K562 (cell line): ENCODE data around the gene C19orf44. TPM values are rescaled to one million over a fixed set of nuclear protein-coding genes. Genes with fewer than 3 reads are reported as not detected.

Experiments used
- ATAC-seq: fragments of 200-7000 bp; cut with Tn5 transposase; 3 replicates; pipeline ENCODE4 v1.9.1; 2020; ENCODE audit warnings: moderate library complexity
- BruUV-seq: library from RNA; stranded (reverse); fragments of 400-500 nt; replicated peaks from 2 replicates; lab custom pipeline; 2021; lab: Mats Ljungman, UMichigan
- CTCF ChIA-PET: fragments of 300-600 bp; formaldehyde crosslinking; extraction: SDS; loops from one replicate; lab custom pipeline; 2021; ENCODE audit warnings: low intra/inter-chr PET ratio; lab: Yijun Ruan, JAX
- POLR2A ChIA-PET: fragments of 300-600, 350-650 bp; sonication (Branson Sonifier 250); formaldehyde crosslinking; extraction: SDS; loops from one replicate; lab custom pipeline; 2021; ENCODE audit warnings: antibody characterized with exemption, inconsistent platforms; lab: Yijun Ruan, JAX
- DNase-seq, 4 experiments: peaks; one replicate each; pipeline versions ENCODE4 v3.0.0 to v3.0.0-alpha.2; 2011 to 2018; ENCODE audit warnings: low spot score in 3 of 4, mixed read lengths in 3 of 4; ENCODE audit errors: extremely low read depth in 1 of 4
- FAIRE-seq: peaks from 2 replicates; lab custom pipeline; 2011; peaks lifted over from hg19 to GRCh38; lab: Jason Lieb, UNC
- H2AFZ ChIP-seq: 2 replicates; pipeline ENCODE4 v1.6.0; 2011; ENCODE audit warnings: low read depth, low read length, control low read depth, inconsistent platforms
- H3K27ac ChIP-seq: fragments of 200-600 bp; 3 replicates; pipeline ENCODE4 v1.8.0; 2011; ENCODE audit warnings: low read depth, mild to moderate bottlenecking, control low read depth, inconsistent platforms, low read length, moderate library complexity, mixed read lengths; ENCODE audit errors: extremely low read depth
- H3K27me3 ChIP-seq, 2 experiments: fragments of 300-600 bp in 1 of 2; 2 replicates in 1 of 2; 3 replicates in 1 of 2; pipeline versions ENCODE4 v1.6.0 to v1.8.0; 2011; ENCODE audit warnings: inconsistent platforms in 2 of 2, low read length in 2 of 2, mild to moderate bottlenecking in 1 of 2, mixed read lengths in 1 of 2, moderate library complexity in 1 of 2; ENCODE audit not compliant: control insufficient read depth in 2 of 2, insufficient read depth in 2 of 2
- H3K36me3 ChIP-seq: fragments of 300-600 bp; 3 replicates; pipeline ENCODE4 v1.8.0; 2011; ENCODE audit warnings: mild to moderate bottlenecking, low read length, inconsistent platforms; ENCODE audit not compliant: control insufficient read depth, insufficient read depth
- H3K4me1 ChIP-seq, 2 experiments: fragments of 200-600 bp in 1 of 2; replicated peaks in 1 of 2; 2 replicates in 1 of 2; 3 replicates in 1 of 2; pipeline versions ENCODE4 v1.5.1 to v1.8.0; 2011; ENCODE audit warnings: inconsistent platforms in 2 of 2, low read length in 2 of 2, mild to moderate bottlenecking in 1 of 2, mixed read lengths in 1 of 2, moderate library complexity in 1 of 2; ENCODE audit not compliant: control insufficient read depth in 2 of 2, insufficient read depth in 2 of 2
- H3K4me2 ChIP-seq: 2 replicates; pipeline ENCODE4 v1.6.1; 2011; ENCODE audit warnings: low read length, control low read depth, inconsistent platforms, mixed read lengths; ENCODE audit not compliant: insufficient read depth
- H3K4me3 ChIP-seq: fragments of 200-600 bp; sonication (generic), shearing (Covaris generic); 2 replicates; pipeline ENCODE4 v1.5.1; 2016; ENCODE audit warnings: control low read depth, inconsistent platforms
- H3K79me2 ChIP-seq: fragments of 200-600 bp; 3 replicates; pipeline ENCODE4 v1.8.0; 2011; ENCODE audit warnings: low read length, inconsistent platforms; ENCODE audit not compliant: control insufficient read depth, insufficient read depth
- H3K9ac ChIP-seq, 2 experiments: 2 replicates each; pipeline versions ENCODE4 v1.6.0 to v1.6.1; 2011; ENCODE audit warnings: low read depth in 2 of 2, low read length in 2 of 2, control low read depth in 1 of 2, inconsistent platforms in 1 of 2, mild to moderate bottlenecking in 1 of 2, mixed read lengths in 1 of 2; ENCODE audit not compliant: insufficient read depth in 1 of 2
- H3K9me1 ChIP-seq: one replicate; pipeline ENCODE4 v1.6.0; 2011; ENCODE audit warnings: inconsistent platforms, mild to moderate bottlenecking, low read length, moderate library complexity; ENCODE audit not compliant: control insufficient read depth, insufficient read depth
- H3K9me3 ChIP-seq: replicated peaks from 2 replicates; pipeline ENCODE4 v1.5.1; 2011; ENCODE audit warnings: low read depth, low read length, inconsistent platforms; ENCODE audit not compliant: control insufficient read depth, insufficient read depth
- H4K20me1 ChIP-seq: replicated peaks from 2 replicates; pipeline ENCODE4 v1.6.1; 2011; ENCODE audit warnings: low read length, inconsistent platforms, mixed read lengths; ENCODE audit not compliant: control insufficient read depth, insufficient read depth
- CEBPB ChIP-seq: fragments of 450-650 bp; IDR thresholded peaks from 2 replicates; pipeline ENCODE4 v1.6.1; 2016; ENCODE audit warnings: missing genetic modification characterization, missing compliant biosample characterization
- SNIP1 ChIP-seq: fragments of 450-650 bp; IDR thresholded peaks from 2 replicates; pipeline ENCODE4 v1.7.1; 2017; ENCODE audit warnings: low read depth, mild to moderate bottlenecking
- ZFPM2 ChIP-seq: fragments of 250-450 bp; sonication (Bioruptor Pico); IDR thresholded peaks from 2 replicates; pipeline ENCODE4 v1.5.1; 2022; ENCODE audit warnings: mild to moderate bottlenecking
- WGBS: fragments of 100-300 bp; shearing (Covaris generic); methylation state at CpG from one replicate; pipeline ENCODE4 v1.1.6; 2016; ENCODE audit warnings: low coverage, mixed read lengths; ENCODE audit not compliant: insufficient coverage; ENCODE audit errors: missing lambda C conversion rate; 5-methylcytosine and 5-hydroxymethylcytosine counted together
- in situ Hi-C: fragments of 300-500 bp; cut with MboI; formaldehyde crosslinking; loops from 4 replicates; pipeline ENCODE4 v1.15.0; 2018; ENCODE audit warnings: inconsistent platforms, mixed read lengths
- intact Hi-C: fragments of 100-400 bp; cut with micrococcal nuclease; formaldehyde crosslinking; loops from 2 replicates; pipeline ENCODE4 v1.14.2; 2022
- polyA plus RNA-seq, 8 experiments: library from polyadenylated mRNA; depleted of rRNA in 4 of 8; stranded (reverse) in 5 of 8; unstranded in 3 of 8; fragments of >200 nt; fragmentation: Nextera tagmentation in 2 of 8; fragmentation: Illumina TruSeq in 1 of 8; extraction: Ambion mirVana in 2 of 8; extraction: Trizol in 1 of 8; gene quantifications; 2 replicates each; pipeline versions ENCODE4 v1.2.1 to v1.2.3, GENCODE V29; 2011 to 2014; ENCODE audit warnings: inconsistent platforms in 1 of 8, missing spikeins in 1 of 8
- total RNA-seq, 7 experiments: library from RNA; depleted of rRNA in 6 of 7; stranded (reverse); fragments of >200 nt in 6 of 7; fragmentation: Illumina TruSeq in 2 of 7; extraction: Trizol in 2 of 7; gene quantifications; 2 replicates each; pipeline versions ENCODE4 v1.2.1 to v1.2.3, GENCODE V29; 2011 to 2021; ENCODE audit warnings: low replicate concordance in 1 of 7
- TF ChIP-seq, protein P1 (sequence below), 2 experiments: fragments of 450-650 bp in 1 of 2; sonication (generic) in 1 of 2; formaldehyde crosslinking in 1 of 2; IDR thresholded peaks in 1 of 2; conservative IDR thresholded peaks in 1 of 2; 2 replicates each; pipeline versions ENCODE4 v1.6.1 to v1.8.1; 2016 to 2023; ENCODE audit warnings: mild to moderate bottlenecking in 2 of 2, moderate library complexity in 2 of 2, inconsistent platforms in 1 of 2, missing genetic modification reagents in 1 of 2
- TF ChIP-seq, protein P2 (sequence below): fragments of 450-650 bp; IDR thresholded peaks from 2 replicates; pipeline ENCODE4 v1.6.1; 2017; ENCODE audit warnings: mild to moderate bottlenecking, moderate library complexity

C19orf44 gene
- total and polyA plus RNA-seq, 9 of the 15 experiments (the other 6 are each of a cell fraction or from before 2014, with no cell fraction given): 0.41 to 7.7 (median 3.5) TPM

DNA sequence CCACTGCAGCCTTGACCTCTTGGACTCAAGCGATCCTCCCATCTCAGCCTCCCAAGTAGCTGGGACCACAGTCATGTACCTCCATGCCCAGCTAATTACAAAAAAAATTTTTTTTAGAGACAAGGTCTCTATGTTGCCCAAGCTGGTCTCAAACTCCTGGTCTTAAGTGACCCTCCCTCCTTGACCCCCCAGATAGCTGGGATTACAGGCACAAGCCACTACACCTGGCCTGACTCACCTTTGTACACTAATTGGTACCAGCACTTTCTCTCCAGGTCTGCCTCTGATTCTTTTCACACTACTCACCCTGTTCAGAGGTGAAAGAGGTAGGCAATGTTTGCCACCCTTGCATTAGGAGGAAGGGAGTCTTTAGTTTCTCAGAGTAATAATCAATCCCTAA is 18.9 kb upstream of the C19orf44 start (continued):
- TF ChIP-seq, protein P1, sequence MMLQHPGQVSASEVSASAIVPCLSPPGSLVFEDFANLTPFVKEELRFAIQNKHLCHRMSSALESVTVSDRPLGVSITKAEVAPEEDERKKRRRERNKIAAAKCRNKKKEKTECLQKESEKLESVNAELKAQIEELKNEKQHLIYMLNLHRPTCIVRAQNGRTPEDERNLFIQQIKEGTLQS (IDR thresholded peaks at IDR 0.05): no peak
- TF ChIP-seq, protein P1 (CRISPR knock-in tag; conservative IDR thresholded peaks at IDR 0.05): no peak
- TF ChIP-seq ZFPM2 (CRISPR knock-in tag) (no peak), SNIP1 (no peak)

DNA sequence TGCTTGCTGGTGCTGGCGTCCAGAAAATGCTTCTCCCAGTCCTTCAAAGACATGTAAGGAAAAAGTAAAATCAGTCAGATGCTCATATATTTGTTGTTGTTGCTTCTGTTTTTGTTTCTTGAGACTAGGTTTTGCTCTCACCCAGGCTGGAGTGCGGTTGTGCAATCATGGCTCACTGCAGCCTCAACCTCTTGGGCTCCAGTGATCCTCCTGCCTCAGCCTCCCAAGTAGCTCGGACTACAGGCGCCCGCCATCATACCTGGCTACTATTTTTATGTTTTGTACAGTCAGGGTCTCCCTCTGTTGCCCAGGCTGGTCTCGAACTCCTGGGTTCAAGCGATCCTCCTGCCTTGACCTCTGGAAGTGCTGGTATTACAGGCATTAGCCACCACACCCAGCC is 13.4 kb upstream of the C19orf44 start:
- H3K27ac ChIP-seq: no peak overlapping the region
- DNase-seq (no peak), FAIRE-seq (no peak), ATAC-seq (no peak)
- no peaks in the 10 kb centered on the region for H3K9me1 ChIP-seq
- H3K27me3 ChIP-seq: no peaks in the 10 kb centered on the region; a peak in 1 of 5 replicates
- no peak overlapping the region for H3K9ac ChIP-seq
- no peak overlapping the region for H3K4me2 ChIP-seq
- ChIA-PET CTCF (no interaction called here), POLR2A (no interaction called here)
- in situ Hi-C loops (no loop called here), intact Hi-C loops (no loop called here)
- 20% methylated on average over 7 of the region's 7 CpGs for WGBS
- no TSS peak for BruUV-seq
- H3K4me3 ChIP-seq: no peak overlapping the region
- TF ChIP-seq CEBPB: peak; percentile 80
- TF ChIP-seq, protein P2, sequence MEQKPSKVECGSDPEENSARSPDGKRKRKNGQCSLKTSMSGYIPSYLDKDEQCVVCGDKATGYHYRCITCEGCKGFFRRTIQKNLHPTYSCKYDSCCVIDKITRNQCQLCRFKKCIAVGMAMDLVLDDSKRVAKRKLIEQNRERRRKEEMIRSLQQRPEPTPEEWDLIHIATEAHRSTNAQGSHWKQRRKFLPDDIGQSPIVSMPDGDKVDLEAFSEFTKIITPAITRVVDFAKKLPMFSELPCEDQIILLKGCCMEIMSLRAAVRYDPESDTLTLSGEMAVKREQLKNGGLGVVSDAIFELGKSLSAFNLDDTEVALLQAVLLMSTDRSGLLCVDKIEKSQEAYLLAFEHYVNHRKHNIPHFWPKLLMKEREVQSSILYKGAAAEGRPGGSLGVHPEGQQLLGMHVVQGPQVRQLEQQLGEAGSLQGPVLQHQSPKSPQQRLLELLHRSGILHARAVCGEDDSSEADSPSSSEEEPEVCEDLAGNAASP: no peak
- H3K9me3 ChIP-seq: no peaks in the 10 kb centered on the region
- no peaks in the 10 kb centered on the region for H4K20me1 ChIP-seq
- no peaks in the 10 kb centered on the region for H3K36me3 ChIP-seq
- no peak overlapping the region for H2AFZ ChIP-seq
- no peaks in the 10 kb centered on the region for H3K79me2 ChIP-seq
- no peaks in the 10 kb centered on the region; a peak in 2 of 5 replicates for H3K4me1 ChIP-seq
